Fibroblast of lung (primary cell): ENCODE measurements around the gene ZDHHC20. TPM values are rescaled to one million over a fixed set of nuclear protein-coding genes. Genes with fewer than 3 reads are reported as not detected.

Experiments
- DNase-seq, 2 donors: peaks; one replicate each; pipeline versions ENCODE4 v3.0.0 to v3.0.0-alpha.2; 2010; ENCODE audit warnings: low read depth in 2 of 2
- H2AFZ ChIP-seq: 2 replicates; pipeline ENCODE4 v1.5.1; 2012; ENCODE audit warnings: low read length, control low read depth, inconsistent platforms
- H3K27ac ChIP-seq: 2 replicates; pipeline ENCODE4 v1.5.1; 2011; ENCODE audit warnings: low read length, control low read depth; ENCODE audit not compliant: insufficient read depth
- H3K27me3 ChIP-seq: 2 replicates; pipeline ENCODE4 v1.5.1; 2011; ENCODE audit warnings: mild to moderate bottlenecking, low read length; ENCODE audit not compliant: control insufficient read depth, insufficient read depth
- H3K36me3 ChIP-seq: 2 replicates; pipeline ENCODE4 v1.5.1; 2011; ENCODE audit warnings: low read length; ENCODE audit not compliant: control insufficient read depth, insufficient read depth
- H3K4me1 ChIP-seq: 2 replicates; pipeline ENCODE4 v1.5.1; 2011; ENCODE audit warnings: low read length; ENCODE audit not compliant: control insufficient read depth, insufficient read depth; ENCODE audit errors: extremely low read depth
- H3K4me2 ChIP-seq: 2 replicates; pipeline ENCODE4 v1.5.1; 2011; ENCODE audit warnings: low read length, control low read depth; ENCODE audit not compliant: insufficient read depth; ENCODE audit errors: extremely low read depth
- H3K4me3 ChIP-seq, 4 experiments: fragments of 200-600 bp in 1 of 4; sonication (generic) in 1 of 4; replicated peaks in 1 of 4; 2 replicates each; pipeline ENCODE4 v1.5.1; 2011 to 2016; ENCODE audit warnings: low read length in 4 of 4, low read depth in 3 of 4, mild to moderate bottlenecking in 3 of 4, control low read depth in 2 of 4, inconsistent platforms in 1 of 4, mixed read lengths in 1 of 4; ENCODE audit not compliant: insufficient read depth in 1 of 4; ENCODE audit errors: control extremely low read depth in 1 of 4
- H3K79me2 ChIP-seq: 2 replicates; pipeline ENCODE4 v1.5.1; 2012; ENCODE audit warnings: mild to moderate bottlenecking, low read length, inconsistent platforms; ENCODE audit not compliant: control insufficient read depth, insufficient read depth
- H3K9ac ChIP-seq: 2 replicates; pipeline ENCODE4 v1.5.1; 2011; ENCODE audit warnings: mild to moderate bottlenecking, low read length, control low read depth; ENCODE audit not compliant: insufficient read depth
- H3K9me3 ChIP-seq: 2 replicates; pipeline ENCODE4 v1.5.1; 2012; ENCODE audit warnings: low read depth, low read length; ENCODE audit not compliant: control insufficient read depth, insufficient read depth
- H4K20me1 ChIP-seq: 2 replicates; pipeline ENCODE4 v1.5.1; 2011; ENCODE audit warnings: low read length; ENCODE audit not compliant: control insufficient read depth, insufficient read depth; ENCODE audit errors: extremely low read depth
- CTCF ChIP-seq, 2 donors: IDR thresholded peaks in 1 of 2; conservative IDR thresholded peaks in 1 of 2; 1 replicate in 1 of 2; 2 replicates in 1 of 2; pipeline ENCODE4 v1.5.1; 2011 to 2012; ENCODE audit warnings: low read length in 2 of 2, control low read depth in 1 of 2, inconsistent platforms in 1 of 2, low read depth in 1 of 2, mild to moderate bottlenecking in 1 of 2
- EZH2 ChIP-seq: IDR thresholded peaks from 2 replicates; pipeline ENCODE4 v1.5.1; 2012; ENCODE audit warnings: low read length, control low read depth, mild to moderate bottlenecking; ENCODE audit errors: missing control alignments
- polyA plus RNA-seq, 2 donors: library from polyadenylated mRNA; depleted of rRNA in 1 of 2; stranded (reverse) in 1 of 2; unstranded in 1 of 2; fragments of >200 nt; gene quantifications; 2 replicates each; pipeline ENCODE4 v1.2.1, GENCODE V29; 2011 to 2012; ENCODE audit warnings: missing spikeins in 1 of 2
- total RNA-seq: library from RNA; depleted of rRNA; stranded (reverse); fragments of >200 nt; gene quantifications from 2 replicates; pipeline ENCODE4 v1.2.1, GENCODE V29; 2014

Gene ZDHHC20
- total and polyA plus RNA-seq, 2 donors (not counting 1 experiment from before 2014, with no cell fraction given), result 69.3 to 81.6 TPM

GRCh38 chr13:21347753-21348318 is 111.3 kb downstream of the ZDHHC20 start:
- H3K4me3 ChIP-seq, result no peak overlapping the region
- H3K36me3 ChIP-seq, result no peaks in the 10 kb centered on the region
- no peaks in the 10 kb centered on the region for H4K20me1 ChIP-seq
- no peak overlapping the region for H3K9ac ChIP-seq
- no peak overlapping the region for H2AFZ ChIP-seq
- no peaks in the 10 kb centered on the region for H3K9me3 ChIP-seq
- H3K27ac ChIP-seq, result no peak overlapping the region
- H3K79me2 ChIP-seq, result no peaks in the 10 kb centered on the region
- H3K27me3 ChIP-seq, result peaks cover 4% of the 10 kb centered on the region
- TF ChIP-seq EZH2 (no peak), CTCF (conservative IDR thresholded peaks at IDR 0.05 in 1 of 2, IDR thresholded peaks at IDR 0.05 in 1 of 2; ENCODE audit: low read depth in 1 of 2, low read length in 2 of 2) (no peak)
- H3K4me2 ChIP-seq, result no peak overlapping the region
- no peak for DNase-seq
- H3K4me1 ChIP-seq, result no peaks in the 10 kb centered on the region

- Histone ChIP-seq H3K9me3 (no peaks in the 10 kb centered on the region), H3K4me2 (no peak overlapping the region), H3K4me1 (no peaks in the 10 kb centered on the region), H3K27ac (no peak overlapping the region), H3K36me3 (no peaks in the 10 kb centered on the region), H2AFZ (no peak overlapping the region), H3K27me3 (peaks cover 4% of the 10 kb centered on the region), H3K9ac (no peak overlapping the region), H3K4me3 (no peak overlapping the region), H3K79me2 (no peaks in the 10 kb centered on the region), H4K20me1 (no peaks in the 10 kb centered on the region)
- no peak for DNase-seq
- TF ChIP-seq EZH2 (no peak), CTCF (conservative IDR thresholded peaks at IDR 0.05 in 1 of 2, IDR thresholded peaks at IDR 0.05 in 1 of 2; ENCODE audit: low read depth in 1 of 2, low read length in 2 of 2) (no peak)
These were observed 114.4 kb downstream of the ZDHHC20 start for GRCh38 chr13:21344662-21345176.

- peaks cover 4% of the 10 kb centered on the region for H3K27me3 ChIP-seq
- H2AFZ ChIP-seq, result no peak overlapping the region
- H3K4me2 ChIP-seq, result no peak overlapping the region
- no peaks in the 10 kb centered on the region for H3K36me3 ChIP-seq
- no peak overlapping the region for H3K9ac ChIP-seq
- H3K4me3 ChIP-seq, result no peak overlapping the region
- no peaks in the 10 kb centered on the region for H3K79me2 ChIP-seq
- DNase-seq, result no peak
- no peaks in the 10 kb centered on the region for H4K20me1 ChIP-seq
- no peak overlapping the region for H3K27ac ChIP-seq
- no peak for TF ChIP-seq EZH2
- TF ChIP-seq CTCF (conservative IDR thresholded peaks at IDR 0.05 in 1 of 2, IDR thresholded peaks at IDR 0.05 in 1 of 2; ENCODE audit: low read depth in 1 of 2, low read length in 2 of 2), result no peak
- H3K4me1 ChIP-seq, result no peaks in the 10 kb centered on the region
- no peaks in the 10 kb centered on the region for H3K9me3 ChIP-seq
These were observed 115.4 kb downstream of the ZDHHC20 start for GRCh38 chr13:21343659-21344058.
